Large intestine (tissue), 12 donors: ENCODE data around the gene MESP1. TPM values are rescaled to one million over a fixed set of nuclear protein-coding genes. Genes with fewer than 3 reads are reported as not detected.

ENCODE experiments used
- DNase-seq, 2 donors: peaks; one replicate each; pipeline versions ENCODE4 v3.0.0 to v3.0.0-alpha.2; 2013
- H3K27ac ChIP-seq: one replicate; pipeline ENCODE4 v1.5.1; 2013; ENCODE audit warnings: low read length
- H3K27me3 ChIP-seq: 2 replicates; pipeline ENCODE4 v1.6.1; 2013; ENCODE audit warnings: low read length; ENCODE audit not compliant: control insufficient read depth, insufficient read depth
- H3K36me3 ChIP-seq: 2 replicates; pipeline ENCODE4 v1.6.1; 2013; ENCODE audit warnings: low read length; ENCODE audit not compliant: control insufficient read depth, insufficient read depth
- H3K4me1 ChIP-seq: one replicate; pipeline ENCODE4 v1.6.1; 2013; ENCODE audit warnings: low read length; ENCODE audit not compliant: control insufficient read depth, insufficient read depth
- H3K4me3 ChIP-seq: one replicate; pipeline ENCODE4 v1.5.1; 2013; ENCODE audit warnings: low read length
- H3K9me3 ChIP-seq: one replicate; pipeline ENCODE4 v1.6.1; 2013; ENCODE audit warnings: mild to moderate bottlenecking, low read depth, low read length, moderate library complexity; ENCODE audit not compliant: control insufficient read depth
- WGBS: methylation state at CpG from one replicate; pipeline ENCODE4 v1.1.5; 2013; ENCODE audit warnings: low lambda C conversion rate; ENCODE audit not compliant: insufficient coverage; 5-methylcytosine and 5-hydroxymethylcytosine counted together
- long read RNA-seq, 11 donors: transcript quantifications; one replicate each; lab custom pipeline, GENCODE V29; 2026
- polyA plus RNA-seq: library from polyadenylated mRNA; unstranded; fragments of 120-200 nt; gene quantifications from one replicate; pipeline ENCODE4 v1.2.1, GENCODE V29; 2013

The MESP1 gene
- 1.0 TPM for polyA plus RNA-seq
- long read RNA-seq, donor 1, partial matches to known transcripts, result 0 of 1 reads
- long read RNA-seq, donor 1, other reads (novel, unspliced or antisense), result 0 of 1 reads
- long read RNA-seq, donor 2, partial matches to known transcripts, result 0 of 1 reads
- long read RNA-seq, donor 2, other reads (novel, unspliced or antisense), result 0 of 1 reads
- long read RNA-seq, donor 3, result 0 reads
- long read RNA-seq, donor 4, result 0 reads
- long read RNA-seq, donor 5, result 0 reads
- long read RNA-seq, donor 6, partial matches to known transcripts, result 0 of 3 reads
- long read RNA-seq, donor 6, other reads (novel, unspliced or antisense), result 0 of 3 reads
- long read RNA-seq, donor 7, partial matches to known transcripts, result 0 of 1 reads
- long read RNA-seq, donor 7, other reads (novel, unspliced or antisense), result 0 of 1 reads
- long read RNA-seq, donor 8, partial matches to known transcripts, result 0 of 3 reads
- long read RNA-seq, donor 8, other reads (novel, unspliced or antisense), result 0 of 3 reads
- long read RNA-seq, donor 9, partial matches to known transcripts, result 0 of 2 reads
- long read RNA-seq, donor 9, other reads (novel, unspliced or antisense), result 0 of 2 reads
- long read RNA-seq, donor 10, partial matches to known transcripts, result 0 of 1 reads
- long read RNA-seq, donor 10, other reads (novel, unspliced or antisense), result 0 of 1 reads
- long read RNA-seq, donor 11, partial matches to known transcripts, result 0 of 2 reads
- long read RNA-seq, donor 11, other reads (novel, unspliced or antisense), result 0 of 2 reads

- H3K36me3 ChIP-seq, result no peaks in the 10 kb centered on the region
- H3K27ac ChIP-seq, result no peak within 1 kb of the TSS
- peaks cover 6% of the 10 kb centered on the region for H3K4me1 ChIP-seq
- peaks cover 6% of the 10 kb centered on the region for H3K9me3 ChIP-seq
- peak; percentile 90 to 92 for DNase-seq
- H3K27me3 ChIP-seq, result peaks cover 32% of the 10 kb centered on the region
- peak within 1 kb of the TSS; percentile 35 for H3K4me3 ChIP-seq
- WGBS, result no CpG with 5 or more reads among the region's 114 CpGs
These were observed at the start of gene MESP1 for GRCh38 chr15:89750560-89751542. MESP1 (minus strand) TSS chr15:89751249; CDS start chr15:89751231, 18 bp downstream.

GRCh38 chr15:89799918-89800498 is 49.0 kb upstream of the MESP1 start:
- Histone ChIP-seq H3K36me3 (peaks cover 87% of the 10 kb centered on the region), H3K27me3 (no peaks in the 10 kb centered on the region), H3K27ac (peak overlapping the region; percentile 12), H3K4me1 (peaks cover 37% of the 10 kb centered on the region), H3K4me3 (no peak overlapping the region), H3K9me3 (no peaks in the 10 kb centered on the region)
- no CpG with 5 or more reads among the region's 2 CpGs for WGBS
- no peak for DNase-seq

GRCh38 chr15:89799011-89799911 is 48.2 kb upstream of the MESP1 start:
- H3K9me3 ChIP-seq, result no peaks in the 10 kb centered on the region
- H3K4me3 ChIP-seq, result no peak overlapping the region
- peaks cover 86% of the 10 kb centered on the region for H3K36me3 ChIP-seq
- no peaks in the 10 kb centered on the region for H3K27me3 ChIP-seq
- no peak for DNase-seq
- peaks cover 37% of the 10 kb centered on the region for H3K4me1 ChIP-seq
- 100% methylated on average over 2 of the region's 20 CpGs for WGBS
- H3K27ac ChIP-seq, result no peak overlapping the region

- Histone ChIP-seq H3K27me3 (no peaks in the 10 kb centered on the region), H3K4me3 (no peak overlapping the region), H3K36me3 (peaks cover 82% of the 10 kb centered on the region), H3K27ac (no peak overlapping the region), H3K4me1 (peaks cover 22% of the 10 kb centered on the region), H3K9me3 (no peaks in the 10 kb centered on the region)
- DNase-seq, result no peak
- 100% methylated on average over 1 of the region's 4 CpGs for WGBS
These were observed 46.7 kb upstream of the MESP1 start for GRCh38 chr15:89797678-89798201.

- H3K27ac ChIP-seq, result no peak overlapping the region
- no peaks in the 10 kb centered on the region for H3K9me3 ChIP-seq
- H3K4me1 ChIP-seq, result peaks cover 7% of the 10 kb centered on the region
- no peaks in the 10 kb centered on the region for H3K27me3 ChIP-seq
- DNase-seq, result no peak
- peaks cover 82% of the 10 kb centered on the region for H3K36me3 ChIP-seq
- H3K4me3 ChIP-seq, result no peak overlapping the region
These were observed 44.9 kb upstream of the MESP1 start for GRCh38 chr15:89795996-89796395.

GRCh38 chr15:89794627-89795241 is 43.7 kb upstream of the MESP1 start:
- Histone ChIP-seq H3K27me3 (no peaks in the 10 kb centered on the region), H3K4me3 (no peak overlapping the region), H3K36me3 (peaks cover 81% of the 10 kb centered on the region), H3K9me3 (peaks cover 2% of the 10 kb centered on the region), H3K27ac (no peak overlapping the region), H3K4me1 (peaks cover 4% of the 10 kb centered on the region)
- 48% methylated on average over 2 of the region's 5 CpGs for WGBS
- no peak for DNase-seq

GRCh38 chr15:89792106-89792805 is 41.2 kb upstream of the MESP1 start:
- Histone ChIP-seq H3K36me3 (peaks cover 72% of the 10 kb centered on the region), H3K27ac (no peak overlapping the region), H3K4me1 (peaks cover 4% of the 10 kb centered on the region), H3K9me3 (peaks cover 2% of the 10 kb centered on the region), H3K27me3 (no peaks in the 10 kb centered on the region), H3K4me3 (no peak overlapping the region)
- DNase-seq, result no peak
- no CpG with 5 or more reads among the region's 22 CpGs for WGBS

GRCh38 chr15:89790661-89791060 is 39.6 kb upstream of the MESP1 start:
- Histone ChIP-seq H3K36me3 (peaks cover 65% of the 10 kb centered on the region), H3K9me3 (peaks cover 2% of the 10 kb centered on the region), H3K27ac (no peak overlapping the region), H3K4me1 (peaks cover 11% of the 10 kb centered on the region), H3K4me3 (no peak overlapping the region), H3K27me3 (no peaks in the 10 kb centered on the region)
- DNase-seq, result no peak
- WGBS, result no CpG with 5 or more reads among the region's 16 CpGs
